Vagina (tissue), 2 donors: Measurements from ENCODE around the gene KIAA0408. TPM values are rescaled to one million over a fixed set of nuclear protein-coding genes. Genes with fewer than 3 reads are reported as not detected.
"Not testable (repeated sequence)": the region's sequence is repeated elsewhere in the genome, so short reads cannot be mapped to it uniquely, and the experiment has no call there.

Experiments
- DNase-seq, 2 donors: peaks; one replicate each; pipeline ENCODE4 v3.0.0-alpha.2; 2017; ENCODE audit errors: extremely low spot score in 2 of 2
- H3K27ac ChIP-seq: fragments of 200-600 bp; sonication (generic); one replicate; pipeline ENCODE4 v1.5.1; 2019
- H3K27me3 ChIP-seq: fragments of 200-600 bp; sonication (generic); one replicate; pipeline ENCODE4 v1.5.1; 2019
- H3K36me3 ChIP-seq, 2 donors: fragments of 200-600 bp; sonication (generic); one replicate each; pipeline ENCODE4 v1.5.1; 2017 to 2019
- H3K4me1 ChIP-seq: fragments of 200-600 bp; sonication (generic); one replicate; pipeline ENCODE4 v1.5.1; 2019
- H3K4me3 ChIP-seq, 2 donors: fragments of 200-600 bp; sonication (generic); 1 replicate in 1 of 2; 2 replicates in 1 of 2; pipeline ENCODE4 v1.5.1; 2016 to 2019
- H3K9me3 ChIP-seq: fragments of 200-600 bp; sonication (generic); one replicate; pipeline ENCODE4 v1.5.1; 2019
- CTCF ChIP-seq, 3 experiments: fragments of 450-650 bp in 2 of 3; fragments of 200-600 bp in 1 of 3; sonication (generic) in 1 of 3; IDR thresholded peaks; one replicate each; pipeline ENCODE4 v1.5.1; 2017 to 2019; ENCODE audit warnings: antibody characterized with exemption in 3 of 3, mild to moderate bottlenecking in 2 of 3, moderate library complexity in 2 of 3
- POLR2A ChIP-seq, 2 donors: fragments of 450-650 bp; IDR thresholded peaks; one replicate each; pipeline ENCODE4 v1.6.1; 2017; ENCODE audit warnings: antibody characterized with exemption in 2 of 2, mild to moderate bottlenecking in 2 of 2, moderate library complexity in 2 of 2
- POLR2AphosphoS5 ChIP-seq, 2 donors: sonication (generic); formaldehyde crosslinking; IDR thresholded peaks; one replicate each; pipeline ENCODE4 v1.9.0; 2017; ENCODE audit warnings: antibody characterized with exemption in 2 of 2, mild to moderate bottlenecking in 2 of 2, low read depth in 1 of 2; ENCODE audit not compliant: insufficient read depth in 1 of 2
- intact Hi-C: fragments of 100-400 bp; cut with DNase I; formaldehyde crosslinking; loops from one replicate; pipeline ENCODE4 v1.15.1; 2023
- small RNA-seq: library from RNA; depleted of rRNA; stranded (forward); fragments of <200 nt; gene quantifications from one replicate; pipeline ENCODE3, GENCODE V24; 2016
- total RNA-seq: library from RNA; depleted of rRNA; stranded (reverse); fragments of >200 nt; gene quantifications from one replicate; pipeline ENCODE4 v1.2.3, GENCODE V29; 2016

KIAA0408 gene
- total RNA-seq, 1 donor from 2014 or later, result 4.7 TPM

- DNase-seq, result no peak
- intact Hi-C loops, result no loop called here
- no peak overlapping the region for H3K4me3 ChIP-seq
- TF ChIP-seq POLR2AphosphoS5 (IDR thresholded peaks at IDR 0.05; ENCODE audit: insufficient read depth in 1 of 2, low read depth in 1 of 2) (peak in 1 of 2 donors; percentile 79), POLR2A (IDR thresholded peaks at IDR 0.05) (no peak), CTCF (IDR thresholded peaks at IDR 0.05) (peak in 1 of 3 experiments; percentile 14)
- no peak overlapping the region for H3K27ac ChIP-seq
- no peaks in the 10 kb centered on the region for H3K27me3 ChIP-seq
- no peaks in the 10 kb centered on the region for H3K36me3 ChIP-seq
- peaks cover 4% of the 10 kb centered on the region for H3K4me1 ChIP-seq
- H3K9me3 ChIP-seq, result no peaks in the 10 kb centered on the region
Observed at GRCh38 chr6:127420556-127420955, 38.6 kb downstream of the KIAA0408 start.

- intact Hi-C loops, result no loop called here
- H3K9me3 ChIP-seq, result no peaks in the 10 kb centered on the region
- H3K4me3 ChIP-seq, result no peak overlapping the region
- H3K36me3 ChIP-seq, result no peaks in the 10 kb centered on the region
- no peaks in the 10 kb centered on the region for H3K27me3 ChIP-seq
- H3K4me1 ChIP-seq, result no peaks in the 10 kb centered on the region
- DNase-seq, result no peak
- H3K27ac ChIP-seq, result no peak overlapping the region
- TF ChIP-seq CTCF (IDR thresholded peaks at IDR 0.05) (no peak), POLR2A (IDR thresholded peaks at IDR 0.05) (no peak), POLR2AphosphoS5 (IDR thresholded peaks at IDR 0.05; ENCODE audit: insufficient read depth in 1 of 2, low read depth in 1 of 2) (no peak)
Observed at GRCh38 chr6:127415096-127415495, 44.1 kb downstream of the KIAA0408 start.

- H3K27me3 ChIP-seq, H3K27ac ChIP-seq, H3K4me1 ChIP-seq, H3K9me3 ChIP-seq, H3K4me3 ChIP-seq, intact Hi-C loops, DNase-seq, H3K36me3 ChIP-seq: not testable (repeated sequence)
Observed at GRCh38 chr6:127413123-127413522, 46.1 kb downstream of the KIAA0408 start.

GRCh38 chr6:127412016-127412415 is 47.2 kb downstream of the KIAA0408 start:
- H3K9me3 ChIP-seq, DNase-seq, H3K4me1 ChIP-seq, H3K4me3 ChIP-seq, intact Hi-C loops, H3K27ac ChIP-seq, H3K27me3 ChIP-seq, H3K36me3 ChIP-seq: not testable (repeated sequence)

Small RNA genes within 50 kb of the gene (small RNA-seq; reads per million reads assigned to genes)
- not detected for gene KIAA0408

Other genes with a start within 250 kb of the KIAA0408 start
- 53.0 TPM for gene RNF146, start 192.5 kb downstream of the KIAA0408 start, total RNA-seq
- gene ECHDC1, start 115.8 kb downstream of the KIAA0408 start, total RNA-seq, result 32.7 TPM
- gene C6orf58, start 117.8 kb upstream of the KIAA0408 start, total RNA-seq, result not detected